IMR-90 (cell line): Measurements from ENCODE around the gene KRTAP10-6. TPM values are rescaled to one million over a fixed set of nuclear protein-coding genes. Genes with fewer than 3 reads are reported as not detected.

Source experiments
- ATAC-seq: fragments of 200-7000 bp; cut with Tn5 transposase; 2 replicates; pipeline ENCODE4 v1.9.1; 2020; ENCODE audit warnings: low read depth, mild to moderate bottlenecking, moderate library complexity
- BruUV-seq: library from RNA; stranded (reverse); fragments of 400-500 nt; replicated peaks from 2 replicates; lab custom pipeline; 2021; lab: Mats Ljungman, UMichigan
- CTCF ChIA-PET: fragments of 300-600 bp; formaldehyde crosslinking; extraction: SDS; loops from one replicate; lab custom pipeline; 2021; ENCODE audit warnings: antibody characterized with exemption; lab: Yijun Ruan, JAX
- POLR2A ChIA-PET: fragments of 300-600 bp; sonication (Branson Sonifier 250); formaldehyde crosslinking; loops from one replicate; lab custom pipeline; 2022; ENCODE audit warnings: antibody characterized with exemption; ENCODE audit not compliant: unreplicated experiment; lab: Charles Lee
- DNase-seq: peaks from one replicate; pipeline ENCODE4 v3.0.0; 2013
- H2AFZ ChIP-seq: replicated peaks from 2 replicates; pipeline ENCODE3; 2013; ENCODE audit warnings: low read length, mild to moderate bottlenecking; ENCODE audit not compliant: poor library complexity
- H2AK5ac ChIP-seq: 2 replicates; pipeline ENCODE4 v1.6.1; 2013; ENCODE audit warnings: low read depth, low read length, inconsistent platforms
- H2AK9ac ChIP-seq: replicated peaks from 2 replicates; pipeline ENCODE3; 2013; ENCODE audit warnings: mild to moderate bottlenecking, low read depth, low read length, moderate library complexity; ENCODE audit not compliant: poor library complexity
- H2BK120ac ChIP-seq: 2 replicates; pipeline ENCODE4 v1.6.1; 2013; ENCODE audit warnings: low read depth, low read length, inconsistent platforms
- H2BK15ac ChIP-seq: 3 replicates; pipeline ENCODE4 v1.6.1; 2013; ENCODE audit warnings: low read depth, low read length, inconsistent platforms
- H2BK20ac ChIP-seq: 2 replicates; pipeline ENCODE4 v1.6.1; 2013; ENCODE audit warnings: low read depth, mild to moderate bottlenecking, inconsistent platforms, low read length, moderate library complexity
- H2BK5ac ChIP-seq: 2 replicates; pipeline ENCODE4 v1.6.1; 2013; ENCODE audit warnings: mild to moderate bottlenecking, low read depth, low read length, inconsistent platforms; ENCODE audit not compliant: poor library complexity, severe bottlenecking
- H3K14ac ChIP-seq: replicated peaks from 2 replicates; pipeline ENCODE4 v1.6.1; 2013; ENCODE audit warnings: low read depth, low read length, inconsistent platforms
- H3K18ac ChIP-seq: 2 replicates; pipeline ENCODE4 v1.6.1; 2013; ENCODE audit warnings: low read depth, low read length, control low read depth
- H3K23ac ChIP-seq: 2 replicates; pipeline ENCODE4 v1.6.1; 2013; ENCODE audit warnings: low read depth, low read length, inconsistent platforms
- H3K27ac ChIP-seq: 2 replicates; pipeline ENCODE4 v1.5.1; 2013; ENCODE audit warnings: mild to moderate bottlenecking, control low read depth, low read length; ENCODE audit not compliant: insufficient read depth
- H3K27me3 ChIP-seq: 2 replicates; pipeline ENCODE4 v1.6.1; 2013; ENCODE audit warnings: low read length; ENCODE audit not compliant: control insufficient read depth, insufficient read depth
- H3K36me3 ChIP-seq: 2 replicates; pipeline ENCODE4 v1.6.1; 2013; ENCODE audit warnings: low read length, mixed read lengths; ENCODE audit not compliant: control insufficient read depth, insufficient read depth
- H3K4ac ChIP-seq: 2 replicates; pipeline ENCODE4 v1.6.1; 2013; ENCODE audit warnings: low read depth, low read length, inconsistent platforms
- H3K4me1 ChIP-seq: 2 replicates; pipeline ENCODE4 v1.6.1; 2013; ENCODE audit warnings: low read length, mixed read lengths; ENCODE audit not compliant: control insufficient read depth, insufficient read depth
- H3K4me2 ChIP-seq: 2 replicates; pipeline ENCODE4 v1.6.1; 2013; ENCODE audit warnings: low read depth, mild to moderate bottlenecking, control low read depth, low read length, moderate library complexity
- H3K4me3 ChIP-seq: 2 replicates; pipeline ENCODE4 v1.5.1; 2013; ENCODE audit warnings: low read depth, mild to moderate bottlenecking, control low read depth, low read length, moderate library complexity; ENCODE audit not compliant: insufficient read depth
- H3K56ac ChIP-seq: 2 replicates; pipeline ENCODE4 v1.6.1; 2013; ENCODE audit warnings: low read length, inconsistent platforms; ENCODE audit not compliant: insufficient read depth; ENCODE audit errors: extremely low read depth
- H3K79me1 ChIP-seq, 2 experiments: 2 replicates each; pipeline ENCODE4 v1.6.1; 2013; ENCODE audit warnings: low read length in 2 of 2, inconsistent platforms in 1 of 2, low read depth in 1 of 2
- H3K9ac ChIP-seq: 2 replicates; pipeline ENCODE4 v1.6.1; 2013; ENCODE audit warnings: low read depth, low read length, control low read depth
- H3K9me1 ChIP-seq: 2 replicates; pipeline ENCODE4 v1.6.1; 2013; ENCODE audit warnings: low read length, inconsistent platforms; ENCODE audit not compliant: insufficient read depth
- H3K9me3 ChIP-seq: 2 replicates; pipeline ENCODE4 v1.6.1; 2013; ENCODE audit warnings: low read length; ENCODE audit not compliant: control insufficient read depth, insufficient read depth
- H4K20me1 ChIP-seq: 2 replicates; pipeline ENCODE4 v1.6.1; 2013; ENCODE audit warnings: low read length, inconsistent platforms; ENCODE audit not compliant: insufficient read depth
- H4K5ac ChIP-seq: 2 replicates; pipeline ENCODE4 v1.6.1; 2013; ENCODE audit warnings: mild to moderate bottlenecking, low read depth, low read length, control low read depth
- H4K8ac ChIP-seq, 2 experiments: 2 replicates each; pipeline ENCODE4 v1.6.1; 2013; ENCODE audit warnings: low read depth in 2 of 2, low read length in 2 of 2, control low read depth in 1 of 2, inconsistent platforms in 1 of 2
- H4K91ac ChIP-seq: 2 replicates; pipeline ENCODE4 v1.6.1; 2013; ENCODE audit warnings: low read depth, low read length, inconsistent platforms; ENCODE audit not compliant: insufficient read depth
- BHLHE40 ChIP-seq: fragments of 150-350 bp; IDR thresholded peaks from 2 replicates; pipeline ENCODE4 v1.6.1; 2016; ENCODE audit warnings: mild to moderate bottlenecking, low read depth, low read length
- CEBPB ChIP-seq: IDR thresholded peaks from 2 replicates; pipeline ENCODE4 v1.6.1; 2012; ENCODE audit warnings: low read depth, low read length, improper control_type of control experiment
- CHD1 ChIP-seq: IDR thresholded peaks from 2 replicates; pipeline ENCODE4 v1.6.1; 2012; ENCODE audit warnings: low read depth, low read length, improper control_type of control experiment
- FOS ChIP-seq: fragments of 150-350 bp; IDR thresholded peaks from 2 replicates; pipeline ENCODE4 v1.6.1; 2016; ENCODE audit warnings: low read depth, low read length
- MAFK ChIP-seq: IDR thresholded peaks from 2 replicates; pipeline ENCODE4 v1.6.1; 2012; ENCODE audit warnings: low read depth, low read length, improper control_type of control experiment
- MAZ ChIP-seq: IDR thresholded peaks from 2 replicates; pipeline ENCODE4 v1.6.1; 2012; ENCODE audit warnings: low read depth, mild to moderate bottlenecking, low read length, improper control_type of control experiment, moderate library complexity, borderline replicate concordance
- MXI1 ChIP-seq: IDR thresholded peaks from 2 replicates; pipeline ENCODE4 v1.6.1; 2012; ENCODE audit warnings: low read depth, mild to moderate bottlenecking, low read length, moderate library complexity, borderline replicate concordance
- NFE2L2 ChIP-seq: fragments of 150-350 bp; IDR thresholded peaks from 2 replicates; pipeline ENCODE4 v1.6.1; 2016; ENCODE audit warnings: low read depth, mild to moderate bottlenecking, low read length
- POLR2A ChIP-seq: IDR thresholded peaks from 2 replicates; pipeline ENCODE4 v1.6.1; 2012; ENCODE audit warnings: mild to moderate bottlenecking, low read depth, low read length
- RAD21 ChIP-seq: IDR thresholded peaks from 2 replicates; pipeline ENCODE4 v1.6.1; 2012; ENCODE audit warnings: low read length, improper control_type of control experiment
- RCOR1 ChIP-seq: IDR thresholded peaks from 2 replicates; pipeline ENCODE4 v1.6.1; 2012; ENCODE audit warnings: mild to moderate bottlenecking, low read length, improper control_type of control experiment; ENCODE audit not compliant: insufficient replicate concordance
- RFX5 ChIP-seq: IDR thresholded peaks from 2 replicates; pipeline ENCODE4 v1.8.0; 2012; ENCODE audit warnings: low read depth, mild to moderate bottlenecking, low read length, moderate library complexity
- SMC3 ChIP-seq: fragments of 150-350 bp; IDR thresholded peaks from 2 replicates; pipeline ENCODE4 v1.6.1; 2016; ENCODE audit warnings: low read depth, mild to moderate bottlenecking, antibody characterized with exemption, low read length, moderate library complexity
- WGBS, 2 experiments: methylation state at CpG; one replicate each; pipeline versions ENCODE4 v1.1.5 to v1.1.7; 2013; ENCODE audit warnings: missing lambda C conversion rate in 2 of 2; ENCODE audit not compliant: insufficient read length in 1 of 2; ENCODE audit errors: extremely low coverage in 2 of 2; 5-methylcytosine and 5-hydroxymethylcytosine counted together
- dilution Hi-C: fragments of 300-500 bp; cut with HindIII; formaldehyde crosslinking; loops from one replicate; pipeline ENCODE4 v1.14.3; 2018; ENCODE audit warnings: low sequenced_read_pairs; ENCODE audit not compliant: unreplicated experiment
- in situ Hi-C: fragments of 300-500 bp; cut with MboI; formaldehyde crosslinking; loops from 3 replicates; pipeline ENCODE4 v1.14.3; 2019; ENCODE audit warnings: low sequenced_read_pairs, inconsistent platforms, mixed read lengths
- intact Hi-C: fragments of 100-400 bp; cut with micrococcal nuclease; formaldehyde crosslinking; loops from 2 replicates; pipeline ENCODE4 v1.10.0; 2022
- polyA plus RNA-seq, 3 experiments: library from polyadenylated mRNA; depleted of rRNA; stranded (reverse); fragments of >200 nt; gene quantifications; 2 replicates each; pipeline ENCODE4 v1.2.3, GENCODE V29; 2012; ENCODE audit warnings: low replicate concordance in 1 of 3
- total RNA-seq: library from RNA; depleted of rRNA; stranded (reverse); fragments of >200 nt; gene quantifications from 2 replicates; pipeline ENCODE4 v1.2.3, GENCODE V29; 2012
- TF ChIP-seq, protein P1 (sequence below): fragments of 150-350 bp; IDR thresholded peaks from 2 replicates; pipeline ENCODE4 v1.6.1; 2017; ENCODE audit warnings: mild to moderate bottlenecking, antibody characterized with exemption, low read length, low read depth
- TF ChIP-seq, protein P2 (sequence below): conservative IDR thresholded peaks from 2 replicates; pipeline ENCODE4 v1.5.1; 2012; ENCODE audit warnings: mild to moderate bottlenecking, low read depth, low read length, improper control_type of control experiment
- TF ChIP-seq, protein P3 (sequence below): fragments of 150-350 bp; IDR thresholded peaks from 2 replicates; pipeline ENCODE4 v1.6.1; 2016; ENCODE audit warnings: low read depth, mild to moderate bottlenecking, low read length, moderate library complexity, borderline replicate concordance

KRTAP10-6 gene
- total and polyA plus RNA-seq, 2 of the 4 experiments (the other 2 are of a cell fraction), result not detected

DNA sequence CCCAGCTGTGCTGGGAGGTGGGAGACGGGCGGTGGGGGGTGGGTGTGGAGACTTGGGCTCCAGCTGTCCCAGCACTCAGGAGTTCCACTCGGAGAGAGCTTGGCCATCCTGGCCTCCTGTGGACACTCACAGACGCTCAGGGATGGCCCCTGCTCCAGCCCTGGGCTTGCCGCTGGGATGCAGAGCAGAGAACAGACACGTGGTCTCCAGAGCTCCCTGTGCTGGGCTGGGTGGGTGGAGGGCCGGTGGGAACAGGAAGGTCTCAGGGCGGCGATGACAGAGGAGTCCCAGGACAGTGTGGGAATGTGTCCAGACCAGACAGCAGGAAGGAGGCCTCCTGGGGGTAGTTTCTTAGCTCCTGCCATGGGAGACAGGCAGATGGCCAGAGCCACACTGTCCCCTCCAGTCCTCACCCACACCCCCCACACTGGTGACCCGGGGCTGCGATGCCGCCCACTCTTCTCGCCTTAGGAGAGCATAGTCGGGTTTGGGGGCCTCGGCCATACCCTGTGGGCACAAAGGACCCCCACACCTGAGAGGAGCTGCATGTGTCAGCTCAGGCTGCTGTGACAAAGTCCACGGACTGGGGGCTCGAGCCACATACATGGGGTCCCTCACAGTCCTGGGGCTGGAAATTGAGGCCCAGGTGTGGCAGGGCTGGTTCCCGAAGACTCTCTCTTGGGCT is 36.5 kb upstream of the KRTAP10-6 start:
- Histone ChIP-seq H2BK15ac (no peak overlapping the region), H3K4me2 (no peak overlapping the region), H3K18ac (no peak overlapping the region), H2AFZ (no peak overlapping the region), H3K9me3 (0 out of 2 replicates have a peak, but pooled peaks cover 2% of the 10 kb centered on the region), H3K9me1 (no peaks in the 10 kb centered on the region), H3K27me3 (peaks cover 2% of the 10 kb centered on the region; the same call in 1 of the 2 replicates), H4K20me1 (no peaks in the 10 kb centered on the region), H4K91ac (no peak overlapping the region), H3K27ac (no peak overlapping the region), H3K56ac (no peak overlapping the region), H3K4me3 (no peak overlapping the region), H2BK120ac (no peak overlapping the region), H3K36me3 (no peaks in the 10 kb centered on the region), H3K23ac (no peak overlapping the region), H3K79me1 (no peaks in the 10 kb centered on the region), H3K9ac (no peak overlapping the region), H3K4me1 (no peaks in the 10 kb centered on the region), H4K5ac (no peak overlapping the region), H2BK20ac (no peak overlapping the region), H3K14ac (no peak overlapping the region), H2AK5ac (no peak overlapping the region), H2BK5ac (no peak overlapping the region), H3K4ac (no peak overlapping the region), H4K8ac (no peak overlapping the region), H2AK9ac (no peak overlapping the region)
- in situ Hi-C loops (no loop called here), dilution Hi-C loops (no loop called here), intact Hi-C loops (no loop called here)
- ATAC-seq, result no peak
- ChIA-PET CTCF (no interaction called here), POLR2A (no interaction called here)
- no TSS peak for BruUV-seq
- WGBS, 2 experiments, result 51% methylated on average over 5 of the region's 18 CpGs; no CpG with 5 or more reads in 1 of the 2 experiments
- DNase-seq, result no peak
- no peak for TF ChIP-seq NFE2L2
- TF ChIP-seq FOS, result no peak
- TF ChIP-seq MAFK, result no peak
- TF ChIP-seq, protein P1, sequence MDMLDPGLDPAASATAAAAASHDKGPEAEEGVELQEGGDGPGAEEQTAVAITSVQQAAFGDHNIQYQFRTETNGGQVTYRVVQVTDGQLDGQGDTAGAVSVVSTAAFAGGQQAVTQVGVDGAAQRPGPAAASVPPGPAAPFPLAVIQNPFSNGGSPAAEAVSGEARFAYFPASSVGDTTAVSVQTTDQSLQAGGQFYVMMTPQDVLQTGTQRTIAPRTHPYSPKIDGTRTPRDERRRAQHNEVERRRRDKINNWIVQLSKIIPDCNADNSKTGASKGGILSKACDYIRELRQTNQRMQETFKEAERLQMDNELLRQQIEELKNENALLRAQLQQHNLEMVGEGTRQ, result no peak
- no peak for TF ChIP-seq CEBPB
- no peak for TF ChIP-seq RCOR1
- no peak for TF ChIP-seq RAD21
- no peak for TF ChIP-seq RFX5
- TF ChIP-seq BHLHE40, result no peak
- TF ChIP-seq, protein P2, sequence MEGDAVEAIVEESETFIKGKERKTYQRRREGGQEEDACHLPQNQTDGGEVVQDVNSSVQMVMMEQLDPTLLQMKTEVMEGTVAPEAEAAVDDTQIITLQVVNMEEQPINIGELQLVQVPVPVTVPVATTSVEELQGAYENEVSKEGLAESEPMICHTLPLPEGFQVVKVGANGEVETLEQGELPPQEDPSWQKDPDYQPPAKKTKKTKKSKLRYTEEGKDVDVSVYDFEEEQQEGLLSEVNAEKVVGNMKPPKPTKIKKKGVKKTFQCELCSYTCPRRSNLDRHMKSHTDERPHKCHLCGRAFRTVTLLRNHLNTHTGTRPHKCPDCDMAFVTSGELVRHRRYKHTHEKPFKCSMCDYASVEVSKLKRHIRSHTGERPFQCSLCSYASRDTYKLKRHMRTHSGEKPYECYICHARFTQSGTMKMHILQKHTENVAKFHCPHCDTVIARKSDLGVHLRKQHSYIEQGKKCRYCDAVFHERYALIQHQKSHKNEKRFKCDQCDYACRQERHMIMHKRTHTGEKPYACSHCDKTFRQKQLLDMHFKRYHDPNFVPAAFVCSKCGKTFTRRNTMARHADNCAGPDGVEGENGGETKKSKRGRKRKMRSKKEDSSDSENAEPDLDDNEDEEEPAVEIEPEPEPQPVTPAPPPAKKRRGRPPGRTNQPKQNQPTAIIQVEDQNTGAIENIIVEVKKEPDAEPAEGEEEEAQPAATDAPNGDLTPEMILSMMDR, result no peak
- TF ChIP-seq SMC3, result no peak
- TF ChIP-seq POLR2A, result no peak
- TF ChIP-seq, protein P3, sequence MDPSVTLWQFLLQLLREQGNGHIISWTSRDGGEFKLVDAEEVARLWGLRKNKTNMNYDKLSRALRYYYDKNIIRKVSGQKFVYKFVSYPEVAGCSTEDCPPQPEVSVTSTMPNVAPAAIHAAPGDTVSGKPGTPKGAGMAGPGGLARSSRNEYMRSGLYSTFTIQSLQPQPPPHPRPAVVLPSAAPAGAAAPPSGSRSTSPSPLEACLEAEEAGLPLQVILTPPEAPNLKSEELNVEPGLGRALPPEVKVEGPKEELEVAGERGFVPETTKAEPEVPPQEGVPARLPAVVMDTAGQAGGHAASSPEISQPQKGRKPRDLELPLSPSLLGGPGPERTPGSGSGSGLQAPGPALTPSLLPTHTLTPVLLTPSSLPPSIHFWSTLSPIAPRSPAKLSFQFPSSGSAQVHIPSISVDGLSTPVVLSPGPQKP, result no peak
- no peak for TF ChIP-seq MXI1
- TF ChIP-seq MAZ, result no peak
- TF ChIP-seq CHD1, result no peak
